ENCODE results near the gene EDNRB. TPM values are rescaled to one million over a fixed set of nuclear protein-coding genes. Genes with fewer than 3 reads are reported as not detected.

The EDNRB gene
- total RNA-seq, 2 donors from 2014 or later: 14.8 to 18.9 TPM

- H3K36me3 ChIP-seq: no peaks in the 10 kb centered on the region
- H3K4me3 ChIP-seq: no peak overlapping the region
- TF ChIP-seq POLR2AphosphoS5 (IDR thresholded peaks at IDR 0.05): no peak
- TF ChIP-seq, protein P1, sequence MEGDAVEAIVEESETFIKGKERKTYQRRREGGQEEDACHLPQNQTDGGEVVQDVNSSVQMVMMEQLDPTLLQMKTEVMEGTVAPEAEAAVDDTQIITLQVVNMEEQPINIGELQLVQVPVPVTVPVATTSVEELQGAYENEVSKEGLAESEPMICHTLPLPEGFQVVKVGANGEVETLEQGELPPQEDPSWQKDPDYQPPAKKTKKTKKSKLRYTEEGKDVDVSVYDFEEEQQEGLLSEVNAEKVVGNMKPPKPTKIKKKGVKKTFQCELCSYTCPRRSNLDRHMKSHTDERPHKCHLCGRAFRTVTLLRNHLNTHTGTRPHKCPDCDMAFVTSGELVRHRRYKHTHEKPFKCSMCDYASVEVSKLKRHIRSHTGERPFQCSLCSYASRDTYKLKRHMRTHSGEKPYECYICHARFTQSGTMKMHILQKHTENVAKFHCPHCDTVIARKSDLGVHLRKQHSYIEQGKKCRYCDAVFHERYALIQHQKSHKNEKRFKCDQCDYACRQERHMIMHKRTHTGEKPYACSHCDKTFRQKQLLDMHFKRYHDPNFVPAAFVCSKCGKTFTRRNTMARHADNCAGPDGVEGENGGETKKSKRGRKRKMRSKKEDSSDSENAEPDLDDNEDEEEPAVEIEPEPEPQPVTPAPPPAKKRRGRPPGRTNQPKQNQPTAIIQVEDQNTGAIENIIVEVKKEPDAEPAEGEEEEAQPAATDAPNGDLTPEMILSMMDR (IDR thresholded peaks at IDR 0.05): no peak
- TF ChIP-seq POLR2A (IDR thresholded peaks at IDR 0.05): no peak
- H3K27ac ChIP-seq: no peak overlapping the region
- no peaks in the 10 kb centered on the region for H3K27me3 ChIP-seq (replicated peaks; ENCODE audit: insufficient read depth)
- H3K9me3 ChIP-seq: no peaks in the 10 kb centered on the region
- DNase-seq (ENCODE audit: low spot score): no peak
- H3K4me1 ChIP-seq (replicated peaks): no peaks in the 10 kb centered on the region
- intact Hi-C loops (cut with DNase I): no loop called here
Observed at GRCh38 chr13:77866971-77867370, 51.7 kb downstream of the EDNRB start.

GRCh38 chr13:77865622-77866021 lies 53.0 kb downstream of the EDNRB start:
- H3K27me3 ChIP-seq (replicated peaks; ENCODE audit: insufficient read depth): no peaks in the 10 kb centered on the region
- WGBS: 57% methylated on average over 3 of the region's 3 CpGs
- H3K36me3 ChIP-seq: no peaks in the 10 kb centered on the region
- no peak for DNase-seq (ENCODE audit: low spot score)
- no peak overlapping the region for H3K4me3 ChIP-seq
- no peaks in the 10 kb centered on the region for H3K9me3 ChIP-seq
- intact Hi-C loops (cut with DNase I): no loop called here
- no peaks in the 10 kb centered on the region for H3K4me1 ChIP-seq (replicated peaks)
- no peak overlapping the region for H3K27ac ChIP-seq
- no peak for TF ChIP-seq POLR2AphosphoS5 (IDR thresholded peaks at IDR 0.05)
- TF ChIP-seq, protein P1 (IDR thresholded peaks at IDR 0.05): no peak
- TF ChIP-seq POLR2A (IDR thresholded peaks at IDR 0.05): no peak

GRCh38 chr13:77863144-77863543 lies 55.5 kb downstream of the EDNRB start:
- no peak overlapping the region for H3K27ac ChIP-seq
- TF ChIP-seq POLR2AphosphoS5 (IDR thresholded peaks at IDR 0.05): no peak
- TF ChIP-seq POLR2A (IDR thresholded peaks at IDR 0.05): no peak
- TF ChIP-seq, protein P1 (IDR thresholded peaks at IDR 0.05): no peak
- no peak for DNase-seq (ENCODE audit: low spot score)
- no peaks in the 10 kb centered on the region for H3K27me3 ChIP-seq (replicated peaks; ENCODE audit: insufficient read depth)
- H3K36me3 ChIP-seq: no peaks in the 10 kb centered on the region
- intact Hi-C loops (cut with DNase I): no loop called here
- no peaks in the 10 kb centered on the region for H3K9me3 ChIP-seq
- H3K4me1 ChIP-seq (replicated peaks): no peaks in the 10 kb centered on the region
- no peak overlapping the region for H3K4me3 ChIP-seq
- WGBS: 39% methylated on average over 3 of the region's 3 CpGs

GRCh38 chr13:77861741-77862140 lies 56.9 kb downstream of the EDNRB start:
- intact Hi-C loops (cut with DNase I): no loop called here
- Histone ChIP-seq H3K4me1 (replicated peaks) (no peaks in the 10 kb centered on the region), H3K36me3 (no peaks in the 10 kb centered on the region), H3K27ac (no peak overlapping the region), H3K27me3 (replicated peaks; ENCODE audit: insufficient read depth) (no peaks in the 10 kb centered on the region), H3K9me3 (no peaks in the 10 kb centered on the region), H3K4me3 (no peak overlapping the region)
- 74% methylated on average over 3 of the region's 3 CpGs for WGBS
- no peak for DNase-seq (ENCODE audit: low spot score)
- TF ChIP-seq POLR2A (IDR thresholded peaks at IDR 0.05): no peak

DNA sequence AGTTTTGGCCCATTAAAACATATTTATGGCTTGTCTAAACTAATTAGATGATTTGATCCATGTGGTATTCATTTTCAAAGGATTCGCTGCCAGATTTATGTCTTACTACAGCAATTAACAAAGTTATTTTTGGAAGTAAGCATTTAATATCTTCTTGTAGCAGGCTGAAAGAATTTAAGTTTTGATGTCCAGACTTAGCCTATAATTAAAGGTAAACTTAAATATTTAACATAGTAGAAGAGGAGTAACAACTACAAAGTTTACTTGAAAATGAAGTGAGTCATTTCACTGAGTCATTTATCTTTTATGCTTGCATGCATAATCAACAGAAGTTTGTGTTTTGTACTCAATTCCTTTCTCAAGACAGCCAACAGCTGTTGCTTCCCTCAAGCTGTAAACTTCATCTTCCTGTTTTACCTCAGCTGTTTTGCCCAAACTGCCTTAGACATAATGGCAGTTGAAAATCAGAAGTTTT lies 58.1 kb downstream of the EDNRB start:
- 50% methylated on average over 1 of the region's 1 CpG for WGBS
- no peak overlapping the region for H3K27ac ChIP-seq
- no peaks in the 10 kb centered on the region for H3K36me3 ChIP-seq
- intact Hi-C loops (cut with DNase I): no loop called here
- no peaks in the 10 kb centered on the region for H3K9me3 ChIP-seq
- H3K27me3 ChIP-seq (replicated peaks; ENCODE audit: insufficient read depth): no peaks in the 10 kb centered on the region
- no peak overlapping the region for H3K4me3 ChIP-seq
- DNase-seq (ENCODE audit: low spot score): no peak
- TF ChIP-seq, protein P1 (IDR thresholded peaks at IDR 0.05): no peak
- TF ChIP-seq POLR2AphosphoS5 (IDR thresholded peaks at IDR 0.05) (no peak), POLR2A (IDR thresholded peaks at IDR 0.05) (no peak)
- no peaks in the 10 kb centered on the region for H3K4me1 ChIP-seq (replicated peaks)
